IPS DF 4.7 (cell line): Measurements from ENCODE around the gene SLC36A3.

Experiments
- DNase-seq: peaks from one replicate; pipeline ENCODE4 v3.0.0-alpha.2; 2013; ENCODE audit warnings: low spot score; ENCODE audit errors: extremely low read depth

Gene SLC36A3

DNA sequence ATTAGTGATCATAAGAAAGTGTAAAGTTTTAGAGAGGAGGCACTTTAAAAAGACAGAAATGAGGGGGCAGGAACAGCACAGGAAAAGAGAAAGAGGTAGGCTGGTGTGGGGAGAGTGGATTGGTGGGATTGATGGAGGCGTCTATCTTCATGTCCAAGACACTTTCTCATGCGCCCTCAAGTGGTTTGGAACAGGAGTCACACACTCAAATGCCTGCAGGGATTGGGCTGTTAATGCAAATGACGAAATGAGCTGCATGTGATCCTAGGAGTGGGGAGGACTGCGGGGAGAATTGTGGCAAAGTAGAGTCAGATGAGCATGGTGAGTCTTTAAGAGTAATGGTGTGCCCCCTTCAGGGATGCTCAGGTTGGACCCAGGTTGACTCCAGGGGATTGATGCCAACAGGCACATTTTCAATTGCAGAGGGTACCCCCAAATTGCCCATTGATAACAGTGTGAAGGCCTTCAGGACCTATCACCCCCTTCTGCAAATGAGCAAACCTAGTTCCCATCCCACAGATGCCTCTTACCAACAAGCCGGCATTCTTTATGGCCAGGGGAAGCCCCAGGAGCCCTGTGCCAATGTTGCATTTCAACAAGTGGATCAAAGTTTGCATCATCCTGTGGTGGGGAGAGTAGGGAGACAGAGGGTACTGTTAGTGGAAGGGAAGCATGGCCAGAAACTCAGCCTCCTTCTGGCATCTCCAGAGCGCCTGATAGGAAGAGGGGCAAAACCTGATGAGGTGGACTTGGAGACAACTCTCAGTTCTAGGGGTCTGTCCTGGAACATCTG lies 5.3 kb downstream of the SLC36A3 start:
- no peak for DNase-seq

DNA sequence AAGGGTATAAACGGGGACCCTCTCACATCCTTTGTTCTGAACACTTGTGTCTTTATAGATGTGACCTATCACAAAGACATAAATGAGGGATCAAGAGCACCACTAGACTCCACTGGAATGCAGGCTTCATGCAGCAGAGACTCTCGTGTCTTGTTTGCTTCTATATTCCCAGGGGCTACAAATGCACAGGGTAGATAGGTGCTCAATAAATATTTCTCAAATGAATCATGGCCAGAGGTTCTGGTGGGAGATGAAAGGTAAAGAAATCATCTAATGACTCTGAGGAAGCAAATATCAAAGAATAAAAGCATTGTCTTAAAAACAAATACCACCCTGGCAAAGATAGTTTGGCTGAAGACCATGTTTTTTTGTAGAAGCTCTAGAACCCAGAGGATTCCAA lies 6.6 kb downstream of the SLC36A3 start:
- no peak for DNase-seq

DNA sequence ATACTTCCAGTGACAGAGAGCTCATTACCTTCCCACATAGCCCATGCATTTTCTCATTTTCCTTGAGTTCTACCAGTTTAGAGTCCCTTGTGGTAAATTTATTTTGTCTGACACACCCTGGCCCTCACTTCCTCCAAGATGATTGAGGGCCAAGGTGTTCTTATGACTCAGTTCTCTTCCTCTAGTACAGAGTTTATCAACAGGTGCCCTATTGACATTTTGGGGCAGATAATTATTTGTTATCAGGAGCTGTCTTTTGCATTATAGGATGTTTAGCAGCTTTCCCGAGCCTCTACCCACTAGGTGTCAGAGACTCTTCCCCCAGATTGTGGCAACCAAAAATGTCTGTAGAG lies 7.1 kb downstream of the SLC36A3 start:
- DNase-seq, result no peak

DNA sequence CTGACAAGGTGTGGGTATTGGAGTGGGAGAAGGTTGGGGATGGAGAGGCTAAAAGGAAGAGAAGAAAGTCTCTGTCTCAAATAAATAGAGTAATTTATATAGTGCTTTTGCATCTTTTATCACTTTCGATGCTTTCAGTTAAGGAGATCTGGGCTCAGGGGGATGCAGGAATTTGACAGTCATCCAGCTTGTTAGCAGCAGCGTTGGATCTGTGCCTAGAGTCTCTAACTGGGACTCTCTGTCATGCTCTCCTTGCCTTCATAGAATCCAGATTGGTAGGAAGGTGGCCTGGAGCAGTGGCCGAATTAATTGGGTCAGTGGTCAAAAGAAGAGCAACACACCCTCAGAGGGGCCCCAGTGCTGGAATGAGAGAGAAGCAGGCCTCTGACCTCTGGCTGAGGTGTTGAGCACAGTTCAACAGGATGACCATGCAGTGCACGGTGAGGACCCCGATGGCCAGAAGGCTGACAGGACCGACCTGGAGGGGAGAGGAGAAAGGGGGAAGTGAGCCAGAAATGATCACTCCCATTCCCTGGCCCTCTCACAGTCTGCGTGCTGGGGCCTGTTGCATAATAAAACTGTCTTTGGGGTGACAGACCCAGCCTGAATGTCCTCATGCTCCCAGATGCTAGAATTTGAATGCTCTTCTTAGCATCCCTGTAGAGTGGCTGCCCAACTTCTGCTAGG lies 7.6 kb downstream of the SLC36A3 start:
- no peak for DNase-seq

DNA sequence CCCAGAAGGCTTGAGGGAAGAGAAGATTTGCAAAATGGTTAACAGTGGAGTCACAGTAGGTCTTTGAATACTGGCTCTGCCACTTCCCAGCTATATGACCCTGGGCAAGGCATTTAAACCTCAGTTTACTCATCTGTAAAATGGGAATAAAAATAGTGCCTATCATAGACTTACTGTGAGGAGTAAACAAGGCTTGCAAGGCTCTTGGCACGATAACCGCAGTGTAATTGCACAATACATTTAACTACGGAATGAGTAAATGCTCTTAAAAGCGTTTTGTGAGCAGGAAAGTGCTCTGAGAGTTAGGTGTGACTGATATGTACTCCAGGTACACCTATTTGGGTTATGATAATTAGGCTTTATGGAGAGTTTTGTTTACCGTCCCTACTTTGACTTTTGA lies 8.4 kb downstream of the SLC36A3 start:
- DNase-seq, result no peak

DNA sequence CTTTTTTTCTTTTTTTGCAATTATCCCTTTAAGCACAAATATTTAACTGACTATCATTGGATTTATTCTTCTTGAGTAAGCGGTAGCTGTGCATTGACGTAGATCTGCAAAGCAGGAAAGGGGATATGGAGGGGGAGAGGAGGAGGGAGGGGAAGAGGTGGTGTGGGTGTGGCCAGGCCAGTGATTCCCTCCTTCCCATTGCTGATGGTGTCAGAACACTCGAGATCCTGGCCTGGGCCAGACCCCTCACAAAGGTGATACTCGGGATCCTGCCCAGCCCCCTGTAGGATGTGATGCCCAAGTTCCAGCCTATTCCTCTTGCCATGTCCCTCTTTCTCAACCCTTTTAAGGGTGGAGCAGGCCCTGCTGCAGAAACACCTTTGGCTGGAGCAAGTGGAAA lies 9.9 kb downstream of the SLC36A3 start:
- no peak for DNase-seq

DNA sequence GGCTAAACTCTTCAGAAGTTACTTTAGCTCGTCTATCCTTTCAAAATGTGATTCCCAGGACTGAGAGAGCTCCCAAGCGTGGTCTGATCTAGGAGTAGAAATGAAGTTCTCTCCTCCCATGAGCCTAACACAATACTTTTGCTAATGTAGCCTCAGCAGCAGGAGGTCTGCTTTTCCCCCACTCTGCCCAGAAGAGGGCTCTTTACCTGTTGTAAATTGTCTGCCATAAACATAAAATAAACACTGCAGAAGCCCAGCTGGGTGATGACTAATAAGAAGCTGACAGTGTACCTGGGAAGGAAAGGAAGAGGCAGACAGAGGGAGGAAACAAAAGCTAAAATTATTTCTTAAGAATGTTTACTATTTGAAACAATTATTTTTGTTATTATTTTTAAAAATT lies 15.4 kb downstream of the SLC36A3 start:
- DNase-seq, result peak; percentile 25

DNA sequence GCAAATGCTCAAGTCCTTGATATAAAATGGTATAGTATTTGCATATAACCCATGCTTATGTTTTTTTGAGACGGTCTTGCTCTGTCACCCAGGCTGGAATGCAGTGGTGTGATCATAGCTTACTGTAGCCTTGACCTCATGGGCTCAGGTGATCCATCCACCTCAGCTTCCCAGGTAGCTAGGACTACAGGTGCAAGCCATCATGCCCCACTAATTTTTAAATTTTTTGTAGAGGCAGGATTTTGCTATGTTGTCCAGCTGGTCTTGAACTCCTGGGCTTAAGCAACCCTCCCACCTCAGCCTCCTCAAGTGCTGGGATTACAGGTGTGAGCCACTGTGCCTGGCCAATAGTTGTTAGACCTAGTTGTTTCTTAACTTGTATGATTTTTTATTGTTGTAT lies 17.3 kb downstream of the SLC36A3 start:
- no peak for DNase-seq

DNA sequence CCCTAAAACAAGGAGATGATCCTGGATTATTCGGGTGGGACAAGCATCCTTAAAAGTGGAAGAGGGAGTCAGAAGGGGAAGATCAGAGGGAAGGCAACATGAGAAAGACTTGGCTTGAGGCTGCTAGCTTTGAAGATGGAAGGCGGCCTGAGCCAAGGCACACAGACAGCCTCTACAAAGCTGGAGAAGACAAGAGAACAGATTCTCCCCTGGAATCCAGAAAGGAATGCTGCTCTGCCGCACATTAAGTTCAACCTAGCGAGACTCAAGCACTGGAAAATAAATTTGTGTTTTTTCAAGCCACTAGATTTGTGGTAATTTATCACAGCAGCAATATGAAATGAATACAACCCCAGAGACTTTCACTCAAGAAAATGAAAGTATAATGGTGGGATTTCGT lies 17.9 kb downstream of the SLC36A3 start:
- DNase-seq, result no peak

DNA sequence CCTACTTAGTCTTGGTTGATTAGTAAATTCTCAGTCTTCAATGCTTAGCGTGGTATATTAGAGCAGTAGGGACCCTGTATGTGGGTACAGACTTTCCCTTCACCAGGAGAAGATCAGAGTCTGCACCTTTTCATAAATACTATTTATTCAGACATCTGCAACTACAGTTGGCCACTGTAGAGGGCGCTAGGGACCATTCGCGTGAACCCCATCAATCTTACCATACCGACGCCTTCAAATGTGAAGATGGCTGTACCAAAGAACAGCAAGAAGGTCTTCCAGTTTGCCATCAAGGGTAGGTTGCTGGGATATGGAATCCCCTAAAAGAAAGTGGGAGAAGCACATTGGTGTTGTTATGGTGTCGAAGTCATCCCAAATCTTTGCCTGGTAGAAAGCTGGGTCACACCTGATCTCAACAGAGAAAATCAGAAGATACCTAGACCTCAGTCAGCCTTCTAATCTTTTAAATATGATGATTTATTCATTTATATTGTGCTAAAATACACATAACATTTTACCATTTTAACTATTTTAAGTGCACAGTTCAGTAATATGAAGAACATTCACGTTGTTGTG lies 19.1 kb downstream of the SLC36A3 start:
- peak; percentile 14 for DNase-seq

DNA sequence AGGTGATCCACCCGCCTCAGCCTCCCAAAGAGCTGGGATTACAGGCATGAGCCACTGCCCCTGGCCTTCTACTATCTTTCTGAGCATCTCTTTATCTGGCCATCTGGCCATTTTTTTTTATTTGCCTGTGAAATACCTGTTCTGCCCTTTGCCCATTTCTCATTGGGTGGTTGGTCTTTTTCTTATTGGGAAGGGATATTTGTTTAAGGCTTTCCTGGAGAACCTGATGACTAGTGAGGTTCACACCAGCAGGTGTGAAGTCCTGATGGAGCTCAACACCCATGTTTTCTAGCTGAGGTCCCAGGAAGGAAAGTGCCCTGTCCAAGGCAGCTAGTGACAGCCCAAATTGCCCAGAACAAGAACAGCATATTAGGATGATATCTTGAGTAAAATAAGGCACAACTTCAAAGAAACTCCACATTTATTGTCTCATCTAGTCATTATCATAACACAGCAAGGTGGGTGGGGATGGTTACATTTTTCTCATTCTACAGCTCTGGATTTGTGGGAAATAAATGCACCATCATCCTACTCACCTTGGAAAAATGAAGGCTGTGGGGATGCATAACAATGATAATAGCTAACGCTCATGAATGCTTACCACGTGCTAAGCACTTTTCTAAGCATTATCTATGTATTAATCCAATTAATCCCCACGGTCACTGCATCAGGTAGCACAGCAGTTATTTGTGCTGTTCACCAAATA lies 20.3 kb downstream of the SLC36A3 start:
- DNase-seq, result no peak

DNA sequence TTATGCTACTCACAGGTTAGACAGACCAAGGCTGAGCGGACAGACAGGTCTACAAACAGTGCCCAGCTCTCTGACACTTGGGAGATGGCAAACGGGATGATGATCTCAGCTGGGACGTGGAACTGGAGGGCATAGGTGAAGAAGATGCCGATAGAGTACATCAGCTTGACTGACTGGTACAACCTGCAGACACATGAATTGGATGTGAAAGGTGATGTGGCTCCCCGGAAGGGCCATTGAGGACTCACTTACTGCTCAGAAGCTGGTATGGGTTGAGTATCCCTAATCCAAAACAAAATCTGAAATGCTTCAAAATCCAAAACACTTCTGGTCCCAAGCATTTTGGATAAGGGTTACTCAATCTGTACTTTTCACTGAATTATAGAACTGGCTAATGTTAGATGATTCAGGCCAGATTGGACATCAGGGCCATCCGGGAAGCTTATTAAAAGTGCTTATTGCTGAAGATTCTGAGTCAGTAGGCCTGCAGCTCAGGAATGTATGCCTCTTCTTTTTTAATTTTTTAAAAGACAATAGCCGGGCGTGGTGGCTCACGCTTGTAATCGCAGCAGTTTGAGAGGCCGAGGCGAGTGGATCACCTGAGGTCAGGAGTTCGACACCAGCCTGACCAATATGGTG lies 22.4 kb downstream of the SLC36A3 start:
- no peak for DNase-seq

DNA sequence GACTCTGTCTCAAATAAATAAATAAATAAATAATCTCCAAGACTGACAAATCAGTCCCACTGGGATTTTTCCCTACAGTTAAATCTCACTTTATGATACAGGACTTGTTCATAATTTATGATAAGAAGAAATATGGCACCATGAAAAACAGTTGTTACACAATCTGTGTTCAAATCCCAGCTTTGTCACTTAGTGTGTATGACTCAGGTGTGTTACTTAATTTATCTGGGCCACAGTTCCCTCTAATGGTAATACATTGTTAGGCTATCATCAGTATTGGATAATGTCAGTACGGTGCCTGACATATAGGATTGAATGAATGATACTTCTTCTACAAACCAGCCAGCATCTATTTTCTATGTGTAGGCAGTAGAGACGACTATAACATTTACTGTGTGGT lies 23.1 kb downstream of the SLC36A3 start:
- DNase-seq, result no peak

DNA sequence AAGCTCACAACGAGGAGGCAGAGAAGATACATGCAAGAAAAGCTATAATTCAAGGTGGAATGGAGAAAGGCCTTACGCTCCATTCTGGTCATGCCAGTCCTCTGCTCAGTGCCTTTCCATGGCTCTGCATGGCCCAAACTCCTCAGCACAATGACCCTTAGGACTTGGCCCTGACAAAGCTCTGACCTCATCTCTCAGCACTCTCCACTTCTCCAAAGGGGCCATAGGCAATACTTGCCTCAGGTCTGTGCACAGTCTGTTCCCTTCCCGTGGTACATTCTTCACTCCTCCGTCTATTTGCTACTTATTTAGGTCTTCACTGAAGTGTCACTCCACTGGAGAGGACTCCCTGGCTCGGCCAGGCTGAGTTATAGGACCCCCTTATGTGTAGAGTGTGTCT lies 24.7 kb downstream of the SLC36A3 start:
- no peak for DNase-seq

DNA sequence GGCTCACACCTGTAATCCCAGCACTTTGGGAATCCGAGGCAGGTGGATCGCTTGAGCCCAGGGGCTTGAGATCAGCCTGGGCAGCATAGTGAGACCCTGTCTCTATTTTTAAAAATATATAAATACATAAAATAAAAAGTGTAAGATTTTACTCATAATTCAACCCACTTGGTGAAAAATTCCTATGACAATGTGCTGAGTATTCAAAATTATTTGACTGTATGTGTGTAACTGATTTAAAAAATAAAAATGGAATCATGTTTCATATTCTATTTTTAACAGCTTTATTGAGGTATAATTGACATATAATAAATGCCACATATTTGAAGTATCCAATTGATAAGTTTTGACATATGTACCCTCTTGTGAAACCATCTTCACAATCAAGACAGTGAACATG lies 27.8 kb downstream of the SLC36A3 start:
- DNase-seq, result no peak

DNA sequence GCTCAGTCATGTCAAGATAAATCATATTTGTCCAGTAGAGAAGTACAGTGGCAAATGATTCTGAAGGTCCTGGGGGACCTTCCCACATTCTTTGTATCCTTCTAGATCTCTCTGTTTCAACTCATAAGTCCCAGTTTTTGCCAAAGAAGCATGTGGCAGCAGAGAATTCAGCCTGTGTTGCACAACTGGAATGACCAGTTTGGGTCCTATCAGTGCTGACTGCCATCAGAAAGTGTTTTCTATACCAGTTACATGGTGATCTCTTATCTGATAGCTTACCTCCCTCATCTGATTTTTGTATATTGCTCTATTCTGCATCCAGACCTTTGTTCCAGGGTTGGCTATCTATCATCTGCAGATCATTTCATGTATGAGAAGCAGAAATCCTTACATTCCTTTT lies 28.9 kb downstream of the SLC36A3 start:
- DNase-seq, result no peak

DNA sequence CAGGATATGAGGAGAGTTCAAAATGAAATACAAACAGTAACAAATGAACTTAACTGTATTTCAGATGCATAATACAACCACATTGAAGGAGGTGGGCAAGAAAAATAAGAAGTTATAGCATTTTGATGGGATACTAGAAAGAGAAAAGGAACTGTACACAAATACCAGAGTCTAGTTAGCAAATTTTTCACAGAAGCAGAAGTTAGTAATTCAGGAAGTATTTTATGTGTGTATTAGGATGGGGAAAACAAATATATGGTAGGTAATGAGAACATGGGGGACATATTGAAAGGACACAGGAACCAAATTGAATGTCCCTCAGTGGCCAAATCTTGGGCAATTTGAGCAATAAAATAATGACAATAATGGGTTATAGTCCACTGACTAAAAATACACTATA lies 32.2 kb downstream of the SLC36A3 start:
- no peak for DNase-seq

DNA sequence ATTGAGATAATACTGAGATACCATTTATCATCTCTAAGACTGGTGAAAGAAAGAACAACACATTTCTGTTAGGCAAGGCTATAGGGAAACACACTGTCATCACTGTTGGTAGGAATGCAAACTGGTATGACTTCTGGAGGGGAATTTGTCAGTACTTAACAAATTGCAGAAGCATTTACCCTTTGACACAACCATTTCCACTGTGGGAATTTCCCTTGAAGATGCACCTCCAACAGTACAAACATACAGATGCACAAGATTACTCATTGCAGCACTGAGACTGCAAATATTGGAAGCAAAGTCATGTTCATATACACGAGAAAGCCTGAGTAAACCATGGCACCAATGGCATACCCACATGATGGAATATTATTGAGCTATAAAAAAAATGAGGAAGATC lies 33.0 kb downstream of the SLC36A3 start:
- DNase-seq, result no peak

DNA sequence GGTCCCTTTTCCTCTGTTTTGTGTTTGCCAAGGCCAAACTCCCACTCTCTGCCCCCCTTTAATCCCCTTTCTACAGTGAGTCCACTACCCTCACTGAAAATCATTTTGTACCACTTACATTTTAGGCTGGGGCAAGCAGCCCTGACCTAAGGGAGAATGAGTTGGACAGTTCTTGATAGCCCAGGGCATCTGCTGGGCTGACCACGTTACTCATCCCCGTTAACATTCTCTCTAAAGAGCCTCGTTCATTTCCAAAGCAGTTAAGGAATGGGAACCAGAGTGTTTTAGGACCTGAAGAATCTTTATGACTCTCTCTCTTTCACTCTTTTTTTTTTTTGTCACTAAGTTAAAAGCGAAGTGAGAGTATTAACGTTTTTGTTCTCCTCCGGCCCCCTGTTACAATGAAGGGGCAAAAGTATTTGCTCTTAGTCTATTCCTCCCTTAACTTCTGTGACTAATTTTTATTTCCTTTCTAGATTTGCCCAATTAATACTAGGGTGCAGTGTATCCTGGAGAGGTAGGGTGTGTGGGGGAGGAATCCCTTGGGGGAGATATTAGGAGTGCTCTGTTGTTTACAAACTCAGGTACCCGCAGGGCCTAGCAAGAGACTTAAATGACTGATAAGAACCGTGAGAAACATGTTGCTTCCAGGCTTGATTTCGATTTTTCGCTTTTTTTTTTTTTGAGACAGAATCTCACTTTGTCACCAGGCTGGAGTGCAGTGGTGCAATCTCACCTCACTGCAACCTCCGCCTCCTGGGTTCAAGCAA lies 35.9 kb downstream of the SLC36A3 start:
- no peak for DNase-seq

DNA sequence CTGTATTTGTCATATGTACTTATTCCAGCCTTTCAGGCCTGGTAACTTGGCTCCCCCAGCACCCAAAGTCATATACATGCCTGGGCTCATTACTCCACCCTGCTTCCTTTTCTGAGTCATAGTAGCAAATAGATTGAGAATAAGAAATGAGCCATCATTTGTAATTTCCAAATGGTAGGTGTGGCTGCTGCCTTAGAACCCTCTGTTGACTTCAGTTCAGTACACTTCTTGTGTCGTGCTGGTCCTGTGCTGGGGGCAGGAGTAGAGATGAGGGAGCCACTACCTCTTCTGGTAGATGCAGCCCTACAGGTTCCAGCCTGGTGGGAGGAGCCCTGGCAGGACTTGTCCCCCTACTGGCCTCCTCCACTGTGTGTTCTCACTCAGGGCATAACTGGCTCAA lies 39.5 kb downstream of the SLC36A3 start:
- DNase-seq, result no peak

DNA sequence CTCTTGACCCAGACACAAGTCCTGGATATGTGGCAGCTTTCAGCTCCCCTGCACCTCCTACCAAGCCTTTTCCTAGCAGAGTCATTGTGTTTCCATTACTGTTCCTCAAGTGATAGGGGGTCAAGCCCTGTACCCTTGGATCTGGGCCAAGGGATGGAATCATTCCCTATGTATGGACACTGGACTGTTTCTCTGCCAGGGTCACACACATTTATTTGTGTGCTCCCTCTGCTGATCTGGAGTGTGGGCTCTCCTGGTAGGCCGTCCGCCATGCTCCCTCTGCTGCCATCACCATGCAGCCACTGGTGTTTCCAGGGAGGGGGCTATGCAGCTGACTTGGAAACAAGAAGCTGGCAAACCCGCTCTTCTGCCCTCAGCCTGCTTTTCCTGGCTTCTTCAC lies 41.0 kb downstream of the SLC36A3 start:
- no peak for DNase-seq
